KG1 (cell line): Measurements from ENCODE around the gene RPL10.
A peak's percentile ranks its signal among the peaks of the same experiment; 100 is the strongest.
"Not testable (repeated sequence)": the region's sequence is repeated elsewhere in the genome, so short reads cannot be mapped to it uniquely, and the experiment has no call there.

Source experiments
- DNase-seq: peaks from one replicate; lab custom pipeline; 2025; lab: John Stamatoyannopoulos, UW

The RPL10 gene

GRCh38 chrX:154378059-154378798 lies 19.9 kb upstream of the RPL10 start:
- peak; percentile 97 for DNase-seq

GRCh38 chrX:154378799-154379568 lies 19.2 kb upstream of the RPL10 start, which contains the start of gene EMD:
Gene EMD (plus strand): TSS chrX:154379295. CDS start chrX:154379485, 190 bp downstream.
- peak; percentile 97 for DNase-seq

GRCh38 chrX:154379569-154379951 lies 18.6 kb upstream of the RPL10 start:
- no peak for DNase-seq

GRCh38 chrX:154380153-154380552 lies 18.0 kb upstream of the RPL10 start:
- DNase-seq = no peak

- no peak for DNase-seq
Measured at GRCh38 chrX:154380787-154381186, 17.4 kb upstream of the RPL10 start.

- DNase-seq = no peak
Measured at GRCh38 chrX:154381271-154381670, 16.9 kb upstream of the RPL10 start.

- no peak for DNase-seq
Measured at GRCh38 chrX:154382483-154383069, 15.6 kb upstream of the RPL10 start.

- no peak for DNase-seq
Measured at GRCh38 chrX:154383359-154384283, 14.6 kb upstream of the RPL10 start.

GRCh38 chrX:154384284-154384892 lies 13.8 kb upstream of the RPL10 start:
- no peak for DNase-seq

- DNase-seq = not testable (repeated sequence)
Measured at GRCh38 chrX:154388094-154388493, 10.1 kb upstream of the RPL10 start.

- not testable (repeated sequence) for DNase-seq
Measured at GRCh38 chrX:154388649-154389048, 9.5 kb upstream of the RPL10 start.

GRCh38 chrX:154389812-154390747 lies 8.1 kb upstream of the RPL10 start:
- DNase-seq = not testable (repeated sequence)

GRCh38 chrX:154396363-154396762 lies 1.8 kb upstream of the RPL10 start:
- not testable (repeated sequence) for DNase-seq

GRCh38 chrX:154396973-154397887 lies 947 bp upstream of the RPL10 start:
- peak; percentile 18 for DNase-seq

GRCh38 chrX:154398668-154399526 lies 720 bp downstream of the RPL10 start:
- DNase-seq = peak; percentile 36

GRCh38 chrX:154399527-154400368 lies 1.6 kb downstream of the RPL10 start:
- no peak for DNase-seq

GRCh38 chrX:154400369-154400817 lies 2.2 kb downstream of the RPL10 start:
- not testable (repeated sequence) for DNase-seq
